VCaP (cell line): Measurements from ENCODE around the gene PRKD1.

Experiments
- H3K27ac ChIP-seq: fragments of 450-650 bp; 2 replicates; pipeline ENCODE4 v1.5.1; 2017
- TF ChIP-seq, protein P1 (sequence below): fragments of 450-650 bp; conservative IDR thresholded peaks from 2 replicates; pipeline ENCODE4 v1.5.1; 2017; ENCODE audit warnings: mild to moderate bottlenecking, moderate library complexity

PRKD1 gene

GRCh38 chr14:29900609-29901350, 26.9 kb downstream of the PRKD1 start:
- no peak overlapping the region for H3K27ac ChIP-seq
- TF ChIP-seq, protein P1, sequence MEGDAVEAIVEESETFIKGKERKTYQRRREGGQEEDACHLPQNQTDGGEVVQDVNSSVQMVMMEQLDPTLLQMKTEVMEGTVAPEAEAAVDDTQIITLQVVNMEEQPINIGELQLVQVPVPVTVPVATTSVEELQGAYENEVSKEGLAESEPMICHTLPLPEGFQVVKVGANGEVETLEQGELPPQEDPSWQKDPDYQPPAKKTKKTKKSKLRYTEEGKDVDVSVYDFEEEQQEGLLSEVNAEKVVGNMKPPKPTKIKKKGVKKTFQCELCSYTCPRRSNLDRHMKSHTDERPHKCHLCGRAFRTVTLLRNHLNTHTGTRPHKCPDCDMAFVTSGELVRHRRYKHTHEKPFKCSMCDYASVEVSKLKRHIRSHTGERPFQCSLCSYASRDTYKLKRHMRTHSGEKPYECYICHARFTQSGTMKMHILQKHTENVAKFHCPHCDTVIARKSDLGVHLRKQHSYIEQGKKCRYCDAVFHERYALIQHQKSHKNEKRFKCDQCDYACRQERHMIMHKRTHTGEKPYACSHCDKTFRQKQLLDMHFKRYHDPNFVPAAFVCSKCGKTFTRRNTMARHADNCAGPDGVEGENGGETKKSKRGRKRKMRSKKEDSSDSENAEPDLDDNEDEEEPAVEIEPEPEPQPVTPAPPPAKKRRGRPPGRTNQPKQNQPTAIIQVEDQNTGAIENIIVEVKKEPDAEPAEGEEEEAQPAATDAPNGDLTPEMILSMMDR, result no peak

GRCh38 chr14:29898470-29898869, 29.2 kb downstream of the PRKD1 start:
- H3K27ac ChIP-seq, result peak overlapping the region; percentile 93
- TF ChIP-seq, protein P1, result no peak

DNA sequence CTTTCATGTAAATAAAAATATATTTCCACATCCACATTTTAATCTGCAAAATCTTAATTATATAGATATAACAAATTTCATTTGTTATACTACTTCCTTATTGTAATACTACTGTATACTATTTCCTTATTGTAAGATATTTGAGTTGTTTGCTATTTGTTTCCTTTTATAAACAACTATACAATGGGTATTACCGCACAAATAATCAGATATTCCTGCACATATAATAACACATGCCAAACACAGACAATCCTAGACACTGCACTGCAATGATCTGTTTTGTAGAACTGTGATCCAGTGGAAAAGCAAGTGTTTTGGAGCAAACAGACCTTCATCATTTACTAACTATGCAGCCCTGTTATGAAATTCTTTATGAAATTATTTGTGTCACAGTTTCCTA, 30.5 kb downstream of the PRKD1 start:
- TF ChIP-seq, protein P1, result no peak
- H3K27ac ChIP-seq, result peak overlapping the region; percentile 93

GRCh38 chr14:29896354-29896821, 31.3 kb downstream of the PRKD1 start:
- TF ChIP-seq, protein P1, result no peak
- peak overlapping the region; percentile 93 for H3K27ac ChIP-seq

DNA sequence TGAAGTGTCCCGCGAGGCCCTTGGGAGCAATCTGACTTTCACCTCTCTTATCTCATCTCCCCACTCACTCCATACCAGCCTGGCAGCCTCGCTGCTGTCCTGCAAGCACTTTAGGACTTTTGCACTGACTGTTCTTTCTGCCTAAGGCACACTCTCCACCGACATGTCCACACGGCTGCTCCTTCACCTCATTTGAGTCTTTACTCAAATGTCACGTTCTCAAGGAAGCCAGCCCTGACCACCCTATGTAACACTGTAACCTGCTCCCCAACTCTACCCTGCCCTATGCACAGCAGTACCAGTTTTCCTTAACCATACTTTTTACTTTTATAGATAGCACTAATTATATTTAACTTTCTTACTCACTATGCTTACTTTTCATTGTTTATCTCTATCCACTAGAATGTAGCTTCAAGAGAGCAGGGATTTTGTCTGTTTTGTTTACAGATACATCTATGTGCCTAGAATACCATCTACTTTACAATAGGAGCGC, 32.0 kb downstream of the PRKD1 start:
- TF ChIP-seq, protein P1, result no peak
- peak overlapping the region; percentile 93 for H3K27ac ChIP-seq

GRCh38 chr14:29893989-29894388, 33.7 kb downstream of the PRKD1 start:
- TF ChIP-seq, protein P1, result no peak
- peak overlapping the region; percentile 93; the same call in 1 of the 2 replicates for H3K27ac ChIP-seq

DNA sequence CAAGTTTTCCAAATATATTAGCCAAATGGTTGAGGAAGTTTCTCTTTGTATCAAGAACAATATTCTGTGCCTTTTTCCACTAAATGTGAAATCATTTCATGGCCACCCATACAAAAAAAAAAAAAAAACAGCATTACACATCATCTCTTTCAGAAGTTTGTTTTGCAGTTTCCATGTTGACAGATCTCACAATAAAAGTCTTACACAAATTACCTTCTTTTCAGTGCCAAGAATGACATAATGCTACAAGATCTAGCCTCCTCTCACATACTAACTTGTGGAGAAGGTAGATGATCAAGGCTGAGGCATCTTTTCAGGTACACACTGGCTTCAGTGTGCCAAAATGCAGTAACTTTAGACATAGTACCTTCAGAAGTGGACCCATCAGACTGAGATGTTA, 35.3 kb downstream of the PRKD1 start:
- H3K27ac ChIP-seq, result peak overlapping the region; percentile 18; the same call in 1 of the 2 replicates
- TF ChIP-seq, protein P1, result no peak
